Loucy (cell line): ENCODE results near the gene BCAS1.

Experiments
- H2AFZ ChIP-seq: fragments of 200-600 bp; sonication (generic); 2 replicates; pipeline ENCODE4 v1.6.0; 2016; ENCODE audit warnings: antibody characterized with exemption, mild to moderate bottlenecking, low read length, moderate library complexity
- H3F3A ChIP-seq: fragments of 200-600 bp; 2 replicates; pipeline ENCODE4 v1.6.0; 2016; ENCODE audit warnings: antibody characterized with exemption, low read depth, mild to moderate bottlenecking
- H3K27me3 ChIP-seq: fragments of 200-600 bp; sonication (generic); 2 replicates; pipeline ENCODE4 v1.6.1; 2014; ENCODE audit warnings: low read length, mild to moderate bottlenecking; ENCODE audit not compliant: insufficient read depth, poor library complexity, severe bottlenecking
- H3K36me3 ChIP-seq: fragments of 200-600 bp; sonication (generic); 2 replicates; pipeline ENCODE4 v1.6.1; 2016; ENCODE audit warnings: low read length; ENCODE audit not compliant: insufficient read depth
- H3K4me1 ChIP-seq: fragments of 200-600 bp; sonication (generic); 2 replicates; pipeline ENCODE4 v1.5.1; 2014; ENCODE audit warnings: low read length, mild to moderate bottlenecking; ENCODE audit not compliant: insufficient read depth, poor library complexity, severe bottlenecking
- H3K4me2 ChIP-seq: fragments of 200-600 bp; sonication (generic); 2 replicates; pipeline ENCODE4 v1.6.0; 2014; ENCODE audit warnings: antibody characterized with exemption, low read length, low read depth, mild to moderate bottlenecking; ENCODE audit not compliant: poor library complexity, severe bottlenecking
- H3K4me3 ChIP-seq: fragments of 200-600 bp; sonication (generic); 2 replicates; pipeline ENCODE4 v1.5.1; 2014; ENCODE audit warnings: low read length, mild to moderate bottlenecking, mixed read lengths; ENCODE audit not compliant: poor library complexity, severe bottlenecking
- H3K79me2 ChIP-seq: fragments of 200-600 bp; sonication (generic); 2 replicates; pipeline ENCODE4 v1.6.1; 2014; ENCODE audit warnings: low read length; ENCODE audit not compliant: insufficient read depth
- H3K9ac ChIP-seq: fragments of 200-600 bp; sonication (generic); 2 replicates; pipeline ENCODE4 v1.6.0; 2014; ENCODE audit warnings: mild to moderate bottlenecking, low read depth, low read length, moderate library complexity; ENCODE audit not compliant: poor library complexity, severe bottlenecking
- H3K9me2 ChIP-seq: fragments of 200-600 bp; sonication (generic); replicated peaks from 2 replicates; pipeline ENCODE4 v1.6.1; 2016; ENCODE audit warnings: low read depth, low read length, mixed read lengths
- H3K9me3 ChIP-seq: fragments of 200-600 bp; sonication (generic); 2 replicates; pipeline ENCODE4 v1.6.1; 2014; ENCODE audit warnings: mild to moderate bottlenecking, antibody characterized with exemption, low read length, low read depth; ENCODE audit not compliant: insufficient read depth
- H4K20me1 ChIP-seq: fragments of 200-600 bp; sonication (generic); 2 replicates; pipeline ENCODE4 v1.6.0; 2014; ENCODE audit warnings: antibody characterized with exemption, low read length, mild to moderate bottlenecking; ENCODE audit not compliant: insufficient read depth, poor library complexity, severe bottlenecking
- EZH2phosphoT487 ChIP-seq: fragments of 200-600 bp; IDR thresholded peaks from 2 replicates; pipeline ENCODE4 v1.6.1; 2018; ENCODE audit warnings: antibody characterized with exemption, mild to moderate bottlenecking, moderate library complexity, borderline replicate concordance
- TF ChIP-seq, protein P1 (sequence below): fragments of 200-600 bp; sonication (generic); conservative IDR thresholded peaks from 2 replicates; pipeline ENCODE4 v1.5.1; 2014; ENCODE audit warnings: mild to moderate bottlenecking, antibody characterized with exemption, low read length

BCAS1 gene

DNA sequence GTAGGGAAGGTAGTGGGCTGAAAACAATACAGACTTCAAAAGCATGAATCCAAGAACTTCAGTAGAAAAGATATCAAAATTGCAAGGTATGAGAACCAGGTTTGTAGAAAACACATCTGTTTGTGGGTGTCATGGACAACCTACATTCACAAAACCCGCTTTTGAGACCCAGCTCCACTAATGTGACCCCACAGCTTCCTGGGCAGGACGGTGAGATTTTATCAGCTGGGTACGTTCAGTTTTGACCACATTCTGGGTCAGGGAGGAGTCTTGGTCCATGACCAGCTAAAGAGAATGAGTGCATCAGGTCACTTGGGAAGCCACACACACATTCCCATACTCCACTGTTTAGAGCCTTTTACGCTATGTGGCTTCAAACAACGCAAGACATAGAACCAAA, 77.1 kb downstream of the BCAS1 start:
- Histone ChIP-seq H3K36me3 (no peaks in the 10 kb centered on the region), H3K4me3 (no peak overlapping the region), H3K9ac (no peak overlapping the region), H3K4me1 (no peaks in the 10 kb centered on the region), H2AFZ (no peak overlapping the region), H3K79me2 (no peaks in the 10 kb centered on the region), H3K9me2 (no peaks in the 10 kb centered on the region), H3K9me3 (no peaks in the 10 kb centered on the region), H3F3A (no peaks in the 10 kb centered on the region), H3K27me3 (peaks cover 7% of the 10 kb centered on the region), H3K4me2 (no peak overlapping the region), H4K20me1 (no peaks in the 10 kb centered on the region)
- no peak for TF ChIP-seq EZH2phosphoT487
- TF ChIP-seq, protein P1, sequence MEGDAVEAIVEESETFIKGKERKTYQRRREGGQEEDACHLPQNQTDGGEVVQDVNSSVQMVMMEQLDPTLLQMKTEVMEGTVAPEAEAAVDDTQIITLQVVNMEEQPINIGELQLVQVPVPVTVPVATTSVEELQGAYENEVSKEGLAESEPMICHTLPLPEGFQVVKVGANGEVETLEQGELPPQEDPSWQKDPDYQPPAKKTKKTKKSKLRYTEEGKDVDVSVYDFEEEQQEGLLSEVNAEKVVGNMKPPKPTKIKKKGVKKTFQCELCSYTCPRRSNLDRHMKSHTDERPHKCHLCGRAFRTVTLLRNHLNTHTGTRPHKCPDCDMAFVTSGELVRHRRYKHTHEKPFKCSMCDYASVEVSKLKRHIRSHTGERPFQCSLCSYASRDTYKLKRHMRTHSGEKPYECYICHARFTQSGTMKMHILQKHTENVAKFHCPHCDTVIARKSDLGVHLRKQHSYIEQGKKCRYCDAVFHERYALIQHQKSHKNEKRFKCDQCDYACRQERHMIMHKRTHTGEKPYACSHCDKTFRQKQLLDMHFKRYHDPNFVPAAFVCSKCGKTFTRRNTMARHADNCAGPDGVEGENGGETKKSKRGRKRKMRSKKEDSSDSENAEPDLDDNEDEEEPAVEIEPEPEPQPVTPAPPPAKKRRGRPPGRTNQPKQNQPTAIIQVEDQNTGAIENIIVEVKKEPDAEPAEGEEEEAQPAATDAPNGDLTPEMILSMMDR = no peak

DNA sequence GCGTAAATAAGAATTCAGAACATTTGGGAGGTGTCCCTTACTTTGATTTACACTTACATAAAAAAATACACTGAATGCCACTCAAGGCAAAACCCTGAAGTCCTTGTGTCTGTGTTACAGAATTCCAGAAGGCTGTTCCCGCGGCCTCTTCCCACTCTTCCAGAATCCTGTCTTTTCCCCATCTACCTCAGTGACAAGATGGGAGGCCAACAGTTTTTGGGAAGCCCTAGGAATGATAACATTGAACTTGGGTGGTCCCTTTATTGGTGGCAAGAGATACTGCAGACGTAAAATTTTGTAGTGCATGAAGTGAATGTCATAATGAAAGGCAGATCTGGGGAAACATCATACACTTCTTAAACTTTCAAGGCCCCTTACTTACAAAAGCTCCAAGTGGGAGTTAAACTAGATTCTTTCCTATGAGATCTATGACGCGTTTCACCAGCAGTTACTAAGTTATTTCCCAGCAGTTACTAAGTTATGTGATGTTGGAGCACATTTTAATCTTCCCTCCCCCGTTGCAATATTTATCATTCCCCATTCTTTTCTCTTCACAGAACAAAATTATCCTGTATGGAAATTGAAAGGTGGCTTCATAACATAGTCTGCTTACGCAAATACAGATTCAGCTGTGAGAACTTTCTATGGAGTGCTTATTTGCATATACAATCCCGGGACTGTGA, 79.5 kb downstream of the BCAS1 start:
- H3K4me3 ChIP-seq = no peak overlapping the region
- no peak overlapping the region for H2AFZ ChIP-seq
- H3K79me2 ChIP-seq = no peaks in the 10 kb centered on the region
- no peaks in the 10 kb centered on the region for H3K36me3 ChIP-seq
- no peaks in the 10 kb centered on the region for H3K4me1 ChIP-seq
- H3K27me3 ChIP-seq = peaks cover 7% of the 10 kb centered on the region
- no peak overlapping the region for H3K4me2 ChIP-seq
- no peaks in the 10 kb centered on the region for H3K9me2 ChIP-seq
- H3K9ac ChIP-seq = no peak overlapping the region
- no peaks in the 10 kb centered on the region for H3F3A ChIP-seq
- no peaks in the 10 kb centered on the region for H4K20me1 ChIP-seq
- H3K9me3 ChIP-seq = no peaks in the 10 kb centered on the region
- no peak for TF ChIP-seq EZH2phosphoT487
- TF ChIP-seq, protein P1 = no peak

DNA sequence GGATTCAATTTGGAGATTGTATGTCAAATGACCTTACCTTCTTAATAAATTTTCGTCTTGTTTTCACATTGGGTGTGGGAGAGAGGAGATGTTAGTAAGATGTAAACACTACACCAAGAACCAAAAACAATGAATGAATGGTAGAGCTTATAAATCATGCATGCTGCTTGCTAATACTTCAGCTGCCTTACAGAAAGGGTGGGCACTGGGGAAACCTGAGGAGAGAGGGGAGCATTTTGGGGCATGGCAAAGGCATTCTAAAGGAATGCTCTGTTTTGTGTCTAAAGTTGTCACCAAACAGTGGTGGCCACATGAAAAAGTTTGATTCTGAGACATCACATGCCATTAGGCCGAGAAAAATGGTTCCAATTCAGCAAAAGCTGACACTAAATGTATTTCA, 80.4 kb downstream of the BCAS1 start:
- no peaks in the 10 kb centered on the region for H3F3A ChIP-seq
- no peak overlapping the region for H2AFZ ChIP-seq
- H3K9me2 ChIP-seq = no peaks in the 10 kb centered on the region
- H3K4me1 ChIP-seq = no peaks in the 10 kb centered on the region
- H3K79me2 ChIP-seq = no peaks in the 10 kb centered on the region
- no peaks in the 10 kb centered on the region for H4K20me1 ChIP-seq
- H3K27me3 ChIP-seq = peaks cover 7% of the 10 kb centered on the region
- no peak overlapping the region for H3K4me3 ChIP-seq
- no peak overlapping the region for H3K9ac ChIP-seq
- no peak for TF ChIP-seq EZH2phosphoT487
- TF ChIP-seq, protein P1 = no peak
- no peaks in the 10 kb centered on the region for H3K9me3 ChIP-seq
- H3K4me2 ChIP-seq = no peak overlapping the region
- H3K36me3 ChIP-seq = no peaks in the 10 kb centered on the region
